Hepatocyte (in vitro differentiated cells): ENCODE results near the gene ITSN1.

ENCODE experiments used
- EZH2 ChIP-seq: fragments of 200-600 bp; sonication (generic); IDR thresholded peaks from 2 replicates; pipeline ENCODE4 v1.6.1; 2016; ENCODE audit warnings: antibody characterized with exemption, mild to moderate bottlenecking, borderline replicate concordance
- EZH2phosphoT487 ChIP-seq: fragments of 200-600 bp; sonication (generic); IDR thresholded peaks from one replicate; pipeline ENCODE4 v1.6.1; 2018; ENCODE audit warnings: antibody characterized with exemption, mild to moderate bottlenecking, low read depth, moderate library complexity; ENCODE audit not compliant: unreplicated experiment, severe bottlenecking
- TF ChIP-seq, protein P1 (sequence below): fragments of 200-600 bp; sonication (generic); IDR thresholded peaks from 2 replicates; pipeline ENCODE4 v1.5.1; 2016; ENCODE audit warnings: antibody characterized with exemption, mild to moderate bottlenecking; ENCODE audit not compliant: poor library complexity

DNA sequence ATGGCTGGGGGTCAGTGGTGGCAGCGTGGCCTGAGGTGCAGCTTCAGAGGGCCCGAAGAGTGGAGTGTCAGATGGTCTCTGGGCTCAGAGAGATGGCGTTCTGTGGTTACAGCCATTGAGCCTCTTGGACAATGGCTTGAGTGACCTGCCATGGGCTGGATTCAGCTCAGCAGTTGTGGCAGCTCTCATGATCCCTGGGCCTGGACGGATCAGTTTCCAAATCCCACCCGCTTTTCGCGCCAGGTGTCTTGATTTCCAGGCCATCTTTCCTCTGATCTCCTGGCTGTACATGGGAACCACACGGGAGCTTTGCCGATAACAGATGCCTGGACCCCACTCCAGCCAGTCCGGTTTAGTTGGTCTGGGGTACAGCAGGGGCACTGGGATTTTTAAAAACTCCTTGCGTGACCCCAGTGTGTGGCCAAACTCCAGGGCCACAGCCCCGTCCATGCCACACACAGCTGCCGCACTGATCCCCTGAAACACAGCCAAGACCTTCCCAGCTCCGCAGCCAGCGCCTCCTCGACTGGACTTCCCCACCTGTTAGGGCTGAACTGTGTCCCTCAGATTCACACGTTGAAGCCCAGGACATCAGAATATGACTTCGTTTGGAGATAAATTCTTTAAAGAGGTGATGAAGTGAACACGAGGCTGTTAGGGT lies 205.4 kb downstream of the ITSN1 start:
- TF ChIP-seq EZH2 (no peak), EZH2phosphoT487 (no peak)
- TF ChIP-seq, protein P1, sequence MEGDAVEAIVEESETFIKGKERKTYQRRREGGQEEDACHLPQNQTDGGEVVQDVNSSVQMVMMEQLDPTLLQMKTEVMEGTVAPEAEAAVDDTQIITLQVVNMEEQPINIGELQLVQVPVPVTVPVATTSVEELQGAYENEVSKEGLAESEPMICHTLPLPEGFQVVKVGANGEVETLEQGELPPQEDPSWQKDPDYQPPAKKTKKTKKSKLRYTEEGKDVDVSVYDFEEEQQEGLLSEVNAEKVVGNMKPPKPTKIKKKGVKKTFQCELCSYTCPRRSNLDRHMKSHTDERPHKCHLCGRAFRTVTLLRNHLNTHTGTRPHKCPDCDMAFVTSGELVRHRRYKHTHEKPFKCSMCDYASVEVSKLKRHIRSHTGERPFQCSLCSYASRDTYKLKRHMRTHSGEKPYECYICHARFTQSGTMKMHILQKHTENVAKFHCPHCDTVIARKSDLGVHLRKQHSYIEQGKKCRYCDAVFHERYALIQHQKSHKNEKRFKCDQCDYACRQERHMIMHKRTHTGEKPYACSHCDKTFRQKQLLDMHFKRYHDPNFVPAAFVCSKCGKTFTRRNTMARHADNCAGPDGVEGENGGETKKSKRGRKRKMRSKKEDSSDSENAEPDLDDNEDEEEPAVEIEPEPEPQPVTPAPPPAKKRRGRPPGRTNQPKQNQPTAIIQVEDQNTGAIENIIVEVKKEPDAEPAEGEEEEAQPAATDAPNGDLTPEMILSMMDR, result no peak
